GM12878 (cell line): ENCODE measurements around the gene HERC2. TPM values are rescaled to one million over a fixed set of nuclear protein-coding genes. Genes with fewer than 3 reads are reported as not detected.

Experiments used
- BMI1 ChIP-seq: fragments of 450-650 bp; IDR thresholded peaks from 2 replicates; pipeline ENCODE4 v1.6.1; 2016; ENCODE audit warnings: mild to moderate bottlenecking, moderate library complexity, borderline replicate concordance
- CUX1 ChIP-seq: IDR thresholded peaks from 2 replicates; pipeline ENCODE4 v1.6.1; 2012; ENCODE audit warnings: improper control_type of control experiment, low read depth, low read length; ENCODE audit not compliant: insufficient replicate concordance
- EED ChIP-seq: sonication (generic); IDR thresholded peaks from 2 replicates; pipeline ENCODE4 v1.6.1; 2016; ENCODE audit warnings: antibody characterized with exemption, low read depth
- KLF5 ChIP-seq: fragments of 450-650 bp; IDR thresholded peaks from 2 replicates; pipeline ENCODE4 v1.6.1; 2014; ENCODE audit warnings: mild to moderate bottlenecking; ENCODE audit not compliant: partially characterized antibody
- MTA3 ChIP-seq: IDR thresholded peaks from 2 replicates; pipeline ENCODE4 v1.6.1; 2012; ENCODE audit warnings: low read length, inconsistent platforms, borderline replicate concordance
- MYB ChIP-seq: fragments of 150-350 bp; IDR thresholded peaks from 2 replicates; pipeline ENCODE4 v1.6.1; 2014; ENCODE audit warnings: mild to moderate bottlenecking, low read depth, low read length, borderline replicate concordance
- PAX8 ChIP-seq: fragments of 450-650 bp; IDR thresholded peaks from 2 replicates; pipeline ENCODE4 v1.6.1; 2017; ENCODE audit warnings: mild to moderate bottlenecking, moderate library complexity
- POLR2A ChIP-seq: IDR thresholded peaks from 2 replicates; pipeline ENCODE4 v1.6.1; 2011; ENCODE audit warnings: low read depth, mild to moderate bottlenecking, low read length
- POU2F2 ChIP-seq: IDR thresholded peaks from 3 replicates; pipeline ENCODE4 v1.6.1; 2011; ENCODE audit warnings: low read depth, mild to moderate bottlenecking, low read length, borderline replicate concordance
- SRF ChIP-seq, 2 experiments: IDR thresholded peaks; 2 replicates each; pipeline ENCODE4 v1.6.1; 2011; ENCODE audit warnings: low read depth in 2 of 2, low read length in 2 of 2, mild to moderate bottlenecking in 1 of 2, moderate library complexity in 1 of 2
- ZNF207 ChIP-seq: fragments of 450-650 bp; IDR thresholded peaks from 2 replicates; pipeline ENCODE4 v1.6.1; 2014; ENCODE audit warnings: antibody characterized with exemption, mild to moderate bottlenecking, borderline replicate concordance
- ZNF687 ChIP-seq: fragments of 450-650 bp; IDR thresholded peaks from 2 replicates; pipeline ENCODE4 v1.6.1; 2017; ENCODE audit warnings: mild to moderate bottlenecking, moderate library complexity
- polyA plus RNA-seq, 11 experiments: library from polyadenylated mRNA; depleted of rRNA in 4 of 11; unstranded in 6 of 11; stranded (reverse) in 5 of 11; fragments of >200 nt; fragmentation: Nextera tagmentation in 4 of 11; fragmentation: Illumina TruSeq in 1 of 11; extraction: Ambion mirVana in 4 of 11; extraction: Trizol in 1 of 11; gene quantifications; 1 replicate in 1 of 11; 2 replicates in 10 of 11; pipeline versions ENCODE4 v1.2.1 to v1.2.3, GENCODE V29; 2011 to 2016; ENCODE audit warnings: inconsistent platforms in 2 of 11, missing spikeins in 2 of 11, low read depth in 1 of 11
- total RNA-seq, 4 experiments: library from RNA; depleted of rRNA in 3 of 4; stranded (reverse); fragments of >200 nt in 3 of 4; fragmentation: Illumina TruSeq in 1 of 4; extraction: Trizol in 1 of 4; gene quantifications; 2 replicates each; pipeline versions ENCODE4 v1.2.1 to v1.2.3, GENCODE V29; 2013 to 2021

HERC2 gene
- total and polyA plus RNA-seq, 10 of the 15 experiments (the other 5 are each of a cell fraction or from before 2014, with no cell fraction given): 6.1 to 39.0 (median 24.0) TPM

DNA sequence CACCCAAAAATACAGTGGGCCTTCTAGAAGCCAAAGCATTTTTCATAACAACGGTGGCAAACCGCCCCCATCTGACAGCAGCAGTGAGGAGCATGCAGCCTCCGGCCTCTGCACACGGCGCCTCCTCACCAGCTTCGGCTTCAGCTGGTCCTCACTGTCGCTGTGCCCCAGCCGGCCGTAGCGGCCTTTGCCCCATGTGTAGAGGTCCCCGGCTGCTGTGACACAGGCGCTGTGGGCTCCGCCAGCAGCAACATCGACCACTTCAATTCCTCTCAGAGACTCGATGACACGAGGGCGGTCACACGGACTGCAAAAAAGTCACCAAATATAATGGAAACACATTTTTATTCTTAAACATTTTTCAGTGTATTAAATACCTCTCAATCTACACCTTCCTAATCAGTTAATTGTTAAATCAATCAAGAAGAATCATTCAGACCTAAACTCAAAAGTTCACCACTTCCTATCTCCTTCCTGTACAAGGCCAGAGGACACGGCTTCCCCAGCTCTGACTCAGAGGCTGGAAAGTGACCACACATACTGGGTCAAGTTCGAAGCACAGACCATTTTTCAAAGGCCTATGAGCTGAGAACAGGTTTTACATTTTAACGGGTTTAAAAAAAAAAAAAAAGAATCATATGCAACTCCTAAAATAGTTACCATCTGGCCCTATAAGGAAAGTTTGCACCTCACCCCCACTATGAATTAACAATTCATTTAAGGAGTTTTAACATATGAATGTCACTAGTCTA lies 189.3 kb downstream of the HERC2 start (continued):
- TF ChIP-seq CUX1: no peak
- no peak for TF ChIP-seq ZNF207
- TF ChIP-seq POU2F2: no peak
- TF ChIP-seq KLF5: no peak
- TF ChIP-seq MYB: no peak
- TF ChIP-seq MTA3: no peak
- TF ChIP-seq SRF (IDR thresholded peaks at IDR 0.05; ENCODE audit: low read depth in 2 of 2, low read length in 2 of 2): no peak
- no peak for TF ChIP-seq ZNF687
- no peak for TF ChIP-seq BMI1
- no peak for TF ChIP-seq POLR2A
- TF ChIP-seq EED: no peak
- no peak for TF ChIP-seq PAX8
